Smooth muscle cell (in vitro differentiated cells): ENCODE results near the gene NAPG. TPM values are rescaled to one million over a fixed set of nuclear protein-coding genes. Genes with fewer than 3 reads are reported as not detected.
"Not testable (repeated sequence)": the region's sequence is repeated elsewhere in the genome, so short reads cannot be mapped to it uniquely, and the experiment has no call there.

Source experiments
- DNase-seq: peaks from one replicate; lab custom pipeline; 2025; ENCODE audit not compliant: unreplicated experiment; lab: John Stamatoyannopoulos, UW
- H2AFZ ChIP-seq: fragments of 200-600 bp; sonication (generic); 2 replicates; pipeline ENCODE4 v1.6.0; 2016; ENCODE audit warnings: antibody characterized with exemption, low read depth, mild to moderate bottlenecking
- H3F3A ChIP-seq: fragments of 200-600 bp; sonication (generic); 2 replicates; pipeline ENCODE4 v1.6.0; 2017; ENCODE audit warnings: antibody characterized with exemption, low read depth
- H3K27ac ChIP-seq: fragments of 200-600 bp; sonication (generic); 2 replicates; pipeline ENCODE4 v1.5.1; 2016; ENCODE audit warnings: low read depth, mild to moderate bottlenecking
- H3K27me3 ChIP-seq: fragments of 200-600 bp; sonication (generic); 2 replicates; pipeline ENCODE4 v1.6.1; 2016; ENCODE audit warnings: low read depth, mild to moderate bottlenecking
- H3K36me3 ChIP-seq: fragments of 200-600 bp; sonication (generic); 2 replicates; pipeline ENCODE4 v1.5.1; 2016; ENCODE audit warnings: low read depth
- H3K4me1 ChIP-seq: fragments of 200-600 bp; sonication (generic); 2 replicates; pipeline ENCODE4 v1.5.1; 2016; ENCODE audit warnings: low read depth
- H3K4me2 ChIP-seq: fragments of 200-600 bp; sonication (generic); 2 replicates; pipeline ENCODE4 v1.6.0; 2016; ENCODE audit warnings: mild to moderate bottlenecking
- H3K4me3 ChIP-seq: fragments of 200-600 bp; sonication (generic); 2 replicates; pipeline ENCODE4 v1.5.1; 2016; ENCODE audit warnings: mild to moderate bottlenecking
- H3K79me2 ChIP-seq: fragments of 200-600 bp; sonication (generic); 2 replicates; pipeline ENCODE4 v1.6.0; 2016; ENCODE audit warnings: low read depth, mild to moderate bottlenecking
- H3K9ac ChIP-seq: fragments of 200-600 bp; sonication (generic); 2 replicates; pipeline ENCODE4 v1.6.0; 2016; ENCODE audit warnings: low read depth
- H3K9me3 ChIP-seq: fragments of 200-600 bp; sonication (generic); replicated peaks from 2 replicates; pipeline ENCODE4 v1.5.1; 2016; ENCODE audit warnings: low read depth
- H4K20me1 ChIP-seq: fragments of 200-600 bp; sonication (generic); 2 replicates; pipeline ENCODE4 v1.6.0; 2016; ENCODE audit warnings: low read depth
- CTCF ChIP-seq: fragments of 200-600 bp; sonication (generic); IDR thresholded peaks from 2 replicates; pipeline ENCODE4 v1.5.1; 2017; ENCODE audit warnings: borderline replicate concordance, mild to moderate bottlenecking, antibody characterized with exemption; ENCODE audit not compliant: insufficient read depth, poor library complexity, severe bottlenecking
- WGBS: methylation state at CpG from one replicate; pipeline ENCODE4 v1.1.7; 2016; ENCODE audit warnings: low lambda C conversion rate; 5-methylcytosine and 5-hydroxymethylcytosine counted together
- polyA plus RNA-seq: library from polyadenylated mRNA; unstranded; fragments of >200 nt; fragmentation: Nextera tagmentation; extraction: Ambion mirVana; gene quantifications from 2 replicates; pipeline ENCODE4 v1.2.1, GENCODE V29; 2016
- total RNA-seq: library from RNA; depleted of rRNA; stranded (reverse); fragments of >200 nt; gene quantifications from 2 replicates; pipeline ENCODE4 v1.2.3, GENCODE V29; 2014

The NAPG gene
- total and polyA plus RNA-seq, 2 experiments from 2014 or later: 30.2 to 57.4 TPM

- H3K36me3 ChIP-seq: no peaks in the 10 kb centered on the region
Observed at GRCh38 chr18:10570622-10571021, 44.8 kb downstream of the NAPG start.

GRCh38 chr18:10571537-10571936 lies 45.7 kb downstream of the NAPG start:
- WGBS: 91% methylated on average over 2 of the region's 2 CpGs
- no peaks in the 10 kb centered on the region for H3K79me2 ChIP-seq
- TF ChIP-seq CTCF: no peak
- H3K36me3 ChIP-seq: no peaks in the 10 kb centered on the region
- no peak overlapping the region for H2AFZ ChIP-seq
- no peak overlapping the region for H3K9ac ChIP-seq
- no peaks in the 10 kb centered on the region for H4K20me1 ChIP-seq
- H3K9me3 ChIP-seq: no peaks in the 10 kb centered on the region
- H3K27ac ChIP-seq: no peak overlapping the region
- H3K4me3 ChIP-seq: no peak overlapping the region
- no peak for DNase-seq
- no peaks in the 10 kb centered on the region for H3F3A ChIP-seq
- H3K4me2 ChIP-seq: no peak overlapping the region
- no peaks in the 10 kb centered on the region for H3K27me3 ChIP-seq
- no peaks in the 10 kb centered on the region for H3K4me1 ChIP-seq

More at GRCh38 chr18:10570622-10571021, 44.8 kb downstream of the NAPG start:
- no peaks in the 10 kb centered on the region for H3K27me3 ChIP-seq
- H3K9me3 ChIP-seq: no peaks in the 10 kb centered on the region
- 90% methylated on average over 1 of the region's 1 CpG for WGBS
- no peak for DNase-seq
- TF ChIP-seq CTCF: no peak
- H3K4me1 ChIP-seq: no peaks in the 10 kb centered on the region
- no peak overlapping the region for H2AFZ ChIP-seq
- H3K27ac ChIP-seq: no peak overlapping the region
- no peaks in the 10 kb centered on the region for H4K20me1 ChIP-seq
- no peaks in the 10 kb centered on the region for H3K79me2 ChIP-seq
- H3K4me2 ChIP-seq: no peak overlapping the region
- H3F3A ChIP-seq: no peaks in the 10 kb centered on the region
- H3K4me3 ChIP-seq: no peak overlapping the region
- H3K9ac ChIP-seq: no peak overlapping the region

GRCh38 chr18:10573261-10573660 lies 47.4 kb downstream of the NAPG start:
- H3K4me2 ChIP-seq: not testable (repeated sequence)

GRCh38 chr18:10574412-10574811 lies 48.6 kb downstream of the NAPG start:
- WGBS: 91% methylated on average over 2 of the region's 2 CpGs

More at GRCh38 chr18:10573261-10573660, 47.4 kb downstream of the NAPG start:
- not testable (repeated sequence) for H3K9me3 ChIP-seq, H3K79me2 ChIP-seq, H3K27me3 ChIP-seq, H3K4me3 ChIP-seq, H2AFZ ChIP-seq, H3K27ac ChIP-seq, DNase-seq, H3K9ac ChIP-seq, H3K36me3 ChIP-seq, H4K20me1 ChIP-seq, H3K4me1 ChIP-seq, H3F3A ChIP-seq
- 50% methylated on average over 1 of the region's 2 CpGs for WGBS

GRCh38 chr18:10577842-10578572 lies 52.2 kb downstream of the NAPG start:
- not testable (repeated sequence) for DNase-seq, H3K79me2 ChIP-seq, H3K9me3 ChIP-seq, H2AFZ ChIP-seq, H3K4me3 ChIP-seq, H3K27ac ChIP-seq, H3K9ac ChIP-seq, H3F3A ChIP-seq, H3K4me2 ChIP-seq, H3K36me3 ChIP-seq, H3K27me3 ChIP-seq, H4K20me1 ChIP-seq, H3K4me1 ChIP-seq
- WGBS: 68% methylated on average over 25 of the region's 25 CpGs

More at GRCh38 chr18:10574412-10574811, 48.6 kb downstream of the NAPG start:
- not testable (repeated sequence) for H3F3A ChIP-seq, H3K9ac ChIP-seq, H2AFZ ChIP-seq, H3K9me3 ChIP-seq, H3K27ac ChIP-seq, H3K79me2 ChIP-seq, DNase-seq, H3K4me1 ChIP-seq, H3K4me3 ChIP-seq, H3K4me2 ChIP-seq, H3K36me3 ChIP-seq, H3K27me3 ChIP-seq, H4K20me1 ChIP-seq

- H3K79me2 ChIP-seq, H3K9ac ChIP-seq, H3K4me3 ChIP-seq, DNase-seq, H2AFZ ChIP-seq, H3F3A ChIP-seq, H3K4me1 ChIP-seq, H3K9me3 ChIP-seq, H3K27ac ChIP-seq, H3K36me3 ChIP-seq, H4K20me1 ChIP-seq, H3K4me2 ChIP-seq, H3K27me3 ChIP-seq: not testable (repeated sequence)
- WGBS: 96% methylated on average over 11 of the region's 11 CpGs
Observed at GRCh38 chr18:10578573-10578899, 52.7 kb downstream of the NAPG start.
